Measurements from ENCODE around the gene WDR86. TPM values are rescaled to one million over a fixed set of nuclear protein-coding genes. Genes with fewer than 3 reads are reported as not detected.

Gene WDR86
- total and polyA plus RNA-seq, 2 experiments from 2014 or later = 9.1 to 59.1 TPM

DNA sequence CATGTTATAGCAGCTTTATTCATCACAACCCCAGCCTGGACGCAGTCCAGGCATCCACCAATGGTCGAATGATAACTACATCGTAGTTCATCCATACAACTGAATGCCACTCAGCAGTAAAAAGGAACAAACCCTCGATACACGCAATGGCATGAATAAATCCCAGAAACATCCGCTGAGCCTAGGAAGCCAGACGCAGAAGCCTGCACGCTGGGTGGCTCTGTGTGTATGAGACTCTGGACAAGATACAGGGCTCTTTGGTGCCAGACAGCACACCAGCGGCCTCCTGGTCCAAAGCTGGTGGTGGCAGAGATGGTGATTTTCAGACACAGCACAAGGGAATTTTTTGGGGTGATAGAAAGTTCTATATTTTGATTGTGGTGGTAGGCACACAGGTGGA is 40.2 kb upstream of the WDR86 start:
- peaks cover 12% of the 10 kb centered on the region for H3K27me3 ChIP-seq (ENCODE audit: insufficient read depth)
- H3K36me3 Mint-ChIP-seq (ENCODE audit: low read depth) = no peaks in the 10 kb centered on the region; the same call in 2 of the 3 replicates

DNA sequence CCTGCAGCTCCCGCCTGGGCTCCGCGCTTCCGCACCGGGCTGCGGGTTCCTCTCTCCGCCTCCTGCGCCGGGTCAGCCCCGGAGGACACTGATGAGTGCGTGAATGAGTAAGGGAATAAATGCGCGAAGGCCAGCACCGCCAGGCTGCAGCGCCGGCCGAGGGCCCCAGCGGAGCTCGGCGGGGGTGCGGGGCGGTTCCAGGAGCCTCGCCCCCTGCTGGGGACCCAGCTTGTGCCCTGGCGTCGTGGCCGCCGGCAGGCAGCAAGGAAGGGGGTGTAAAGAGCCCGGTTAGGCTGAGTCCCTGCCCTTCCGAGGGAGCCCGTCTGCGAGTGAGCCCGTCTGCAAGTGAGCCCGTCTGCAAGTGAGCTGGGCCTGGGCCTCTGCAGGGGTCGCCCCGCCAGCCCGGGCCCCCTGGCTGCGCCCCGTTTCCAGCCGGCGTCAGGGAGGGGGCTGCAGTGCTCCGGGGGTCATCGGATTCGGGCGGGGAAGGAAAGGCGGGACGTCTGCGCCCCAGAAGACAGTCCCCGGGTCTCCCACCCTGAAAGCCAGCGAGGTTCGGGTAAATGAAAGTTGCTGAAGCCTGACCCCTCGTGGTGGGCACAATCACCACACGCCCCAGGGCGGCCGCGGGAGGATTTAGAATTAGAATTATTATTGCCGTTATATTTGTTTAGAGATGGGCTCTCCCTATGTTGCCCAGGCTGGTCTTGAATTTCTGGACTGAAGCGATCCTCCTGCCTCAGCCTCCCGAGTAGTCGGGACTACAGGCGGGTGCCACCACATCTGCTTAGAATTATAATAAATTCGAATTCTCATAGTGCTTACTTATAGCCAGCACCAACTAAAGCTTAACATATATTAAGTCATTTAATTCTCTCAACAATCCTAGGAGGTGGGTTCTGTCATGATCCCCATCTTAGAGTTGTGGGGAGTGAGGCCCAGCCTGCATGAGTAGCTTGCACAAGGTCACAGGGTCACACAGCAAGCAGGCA is 38.7 kb upstream of the WDR86 start:
- peaks cover 9% of the 10 kb centered on the region for H3K4me1 ChIP-seq (ENCODE audit: insufficient read depth)
- H3K4me2 ChIP-seq = peak overlapping the region; percentile 91
- H3K4me3 ChIP-seq = peak overlapping the region; percentile 71
- H3K36me3 Mint-ChIP-seq (ENCODE audit: low read depth) = no peaks in the 10 kb centered on the region; the same call in 2 of the 3 replicates
- H3F3A ChIP-seq (replicated peaks; ENCODE audit: low read depth) = 0 out of 2 replicates have a peak, but pooled peaks cover 4% of the 10 kb centered on the region
- peak overlapping the region; percentile 61 for H3K4me3 Mint-ChIP-seq
- no peaks in the 10 kb centered on the region for H3K9me2 ChIP-seq (ENCODE audit: insufficient read depth)
- H3K36me3 ChIP-seq (ENCODE audit: insufficient read depth) = no peaks in the 10 kb centered on the region
- TF ChIP-seq, protein P1, sequence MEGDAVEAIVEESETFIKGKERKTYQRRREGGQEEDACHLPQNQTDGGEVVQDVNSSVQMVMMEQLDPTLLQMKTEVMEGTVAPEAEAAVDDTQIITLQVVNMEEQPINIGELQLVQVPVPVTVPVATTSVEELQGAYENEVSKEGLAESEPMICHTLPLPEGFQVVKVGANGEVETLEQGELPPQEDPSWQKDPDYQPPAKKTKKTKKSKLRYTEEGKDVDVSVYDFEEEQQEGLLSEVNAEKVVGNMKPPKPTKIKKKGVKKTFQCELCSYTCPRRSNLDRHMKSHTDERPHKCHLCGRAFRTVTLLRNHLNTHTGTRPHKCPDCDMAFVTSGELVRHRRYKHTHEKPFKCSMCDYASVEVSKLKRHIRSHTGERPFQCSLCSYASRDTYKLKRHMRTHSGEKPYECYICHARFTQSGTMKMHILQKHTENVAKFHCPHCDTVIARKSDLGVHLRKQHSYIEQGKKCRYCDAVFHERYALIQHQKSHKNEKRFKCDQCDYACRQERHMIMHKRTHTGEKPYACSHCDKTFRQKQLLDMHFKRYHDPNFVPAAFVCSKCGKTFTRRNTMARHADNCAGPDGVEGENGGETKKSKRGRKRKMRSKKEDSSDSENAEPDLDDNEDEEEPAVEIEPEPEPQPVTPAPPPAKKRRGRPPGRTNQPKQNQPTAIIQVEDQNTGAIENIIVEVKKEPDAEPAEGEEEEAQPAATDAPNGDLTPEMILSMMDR (conservative IDR thresholded peaks at IDR 0.05; ENCODE audit: low read depth in 2 of 2) = peak; percentile 85 to 87
- TF ChIP-seq ZNF114 (CRISPR knock-in tag; IDR thresholded peaks at IDR 0.05) = no peak
- H2AFZ ChIP-seq = peak overlapping the region; percentile 93; the same call in 1 of the 2 replicates
- no peaks in the 10 kb centered on the region for H4K20me1 ChIP-seq (replicated peaks; ENCODE audit: insufficient read depth)
- ATAC-seq (peak; percentile 84), DNase-seq (ENCODE audit: low spot score) (peak; percentile 88)
- peaks cover 11% of the 10 kb centered on the region for H3K27me3 Mint-ChIP-seq (ENCODE audit: insufficient read depth, low read depth, poor library complexity)
- H3K27me3 ChIP-seq (ENCODE audit: insufficient read depth) = peaks cover 12% of the 10 kb centered on the region
- H3K4me1 Mint-ChIP-seq = peaks cover 18% of the 10 kb centered on the region
- no peak overlapping the region for H3K27ac Mint-ChIP-seq
- no peaks in the 10 kb centered on the region for H3K9me3 Mint-ChIP-seq
- no peaks in the 10 kb centered on the region for H3K79me2 ChIP-seq (replicated peaks; ENCODE audit: insufficient read depth)
- no peak overlapping the region for H3K27ac ChIP-seq (ENCODE audit: low read depth)

More for the DNA sequence above, 40.2 kb upstream of the WDR86 start:
- DNase-seq (ENCODE audit: low spot score) (no peak), ATAC-seq (no peak)
- Histone ChIP-seq H3K79me2 (replicated peaks; ENCODE audit: insufficient read depth) (no peaks in the 10 kb centered on the region), H3K27ac (ENCODE audit: low read depth) (no peak overlapping the region), H3F3A (replicated peaks; ENCODE audit: low read depth) (0 out of 2 replicates have a peak, but pooled peaks cover 4% of the 10 kb centered on the region), H2AFZ (no peak overlapping the region), H3K9me2 (ENCODE audit: insufficient read depth) (no peaks in the 10 kb centered on the region), H3K36me3 (ENCODE audit: insufficient read depth) (no peaks in the 10 kb centered on the region), H3K4me1 (ENCODE audit: insufficient read depth) (peaks cover 9% of the 10 kb centered on the region), H3K4me2 (no peak overlapping the region), H4K20me1 (replicated peaks; ENCODE audit: insufficient read depth) (no peaks in the 10 kb centered on the region), H3K4me3 (no peak overlapping the region)
- TF ChIP-seq EZH2phosphoT487 (IDR thresholded peaks at IDR 0.05; ENCODE audit: unreplicated experiment) = no peak
- TF ChIP-seq CREB1 (CRISPR knock-in tag; IDR thresholded peaks at IDR 0.05; ENCODE audit: low read depth) = no peak
- Mint-ChIP-seq H3K27ac (no peak overlapping the region), H3K4me3 (no peak overlapping the region), H3K4me1 (peaks cover 23% of the 10 kb centered on the region), H3K9me3 (no peaks in the 10 kb centered on the region), H3K27me3 (ENCODE audit: insufficient read depth, low read depth, poor library complexity) (peaks cover 11% of the 10 kb centered on the region)

DNA sequence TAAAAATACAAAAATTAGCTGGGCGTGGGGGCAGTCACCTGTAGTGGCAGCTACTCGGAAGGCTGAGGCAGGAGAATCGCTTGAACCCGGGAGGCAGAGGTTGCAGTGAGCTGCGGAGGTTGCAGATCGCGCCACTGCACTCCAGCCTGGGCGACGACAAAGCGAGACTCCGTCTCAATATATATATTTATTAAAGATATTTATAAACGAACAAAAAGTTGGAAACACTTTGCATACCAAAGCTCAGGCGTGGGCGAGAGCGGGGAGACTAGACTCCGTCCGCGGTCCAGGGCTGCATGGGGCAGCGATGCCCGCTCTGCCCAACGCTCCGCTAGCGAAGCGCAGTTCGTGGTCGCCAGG is 38.0 kb upstream of the WDR86 start:
- H3K4me2 ChIP-seq = peak overlapping the region; percentile 91
- H3K27ac ChIP-seq (ENCODE audit: low read depth) = no peak overlapping the region
- H3K4me3 ChIP-seq = peak overlapping the region; percentile 71
- no peaks in the 10 kb centered on the region for H4K20me1 ChIP-seq (replicated peaks; ENCODE audit: insufficient read depth)
- no peaks in the 10 kb centered on the region for H3K79me2 ChIP-seq (replicated peaks; ENCODE audit: insufficient read depth)
- Mint-ChIP-seq H3K27ac (no peak overlapping the region), H3K4me1 (peaks cover 11% of the 10 kb centered on the region), H3K27me3 (ENCODE audit: insufficient read depth, low read depth, poor library complexity) (peaks cover 11% of the 10 kb centered on the region), H3K4me3 (peak overlapping the region; percentile 55), H3K9me3 (no peaks in the 10 kb centered on the region), H3K36me3 (ENCODE audit: low read depth) (no peaks in the 10 kb centered on the region; the same call in 2 of the 3 replicates)
- 0 out of 2 replicates have a peak, but pooled peaks cover 4% of the 10 kb centered on the region for H3F3A ChIP-seq (replicated peaks; ENCODE audit: low read depth)
- no peak for ATAC-seq
- peaks cover 3% of the 10 kb centered on the region for H3K4me1 ChIP-seq (ENCODE audit: insufficient read depth)
- no peak for DNase-seq (ENCODE audit: low spot score)
- H2AFZ ChIP-seq = peak overlapping the region; percentile 93; the same call in 1 of the 2 replicates
- no peaks in the 10 kb centered on the region for H3K36me3 ChIP-seq (ENCODE audit: insufficient read depth)
- H3K27me3 ChIP-seq (ENCODE audit: insufficient read depth) = peaks cover 12% of the 10 kb centered on the region
- no peaks in the 10 kb centered on the region for H3K9me2 ChIP-seq (ENCODE audit: insufficient read depth)
- TF ChIP-seq STAT1 (IDR thresholded peaks at IDR 0.05; ENCODE audit: unreplicated experiment) (no peak), ZNF331 (CRISPR knock-in tag; IDR thresholded peaks at IDR 0.05; ENCODE audit: low read depth) (no peak), CREB1 (CRISPR knock-in tag; IDR thresholded peaks at IDR 0.05; ENCODE audit: low read depth) (no peak), EZH2phosphoT487 (IDR thresholded peaks at IDR 0.05; ENCODE audit: unreplicated experiment) (no peak), POLR2AphosphoS5 (IDR thresholded peaks at IDR 0.05; ENCODE audit: low read depth) (no peak), JUNB (IDR thresholded peaks at IDR 0.05; ENCODE audit: unreplicated experiment) (no peak)
- TF ChIP-seq, protein P2, sequence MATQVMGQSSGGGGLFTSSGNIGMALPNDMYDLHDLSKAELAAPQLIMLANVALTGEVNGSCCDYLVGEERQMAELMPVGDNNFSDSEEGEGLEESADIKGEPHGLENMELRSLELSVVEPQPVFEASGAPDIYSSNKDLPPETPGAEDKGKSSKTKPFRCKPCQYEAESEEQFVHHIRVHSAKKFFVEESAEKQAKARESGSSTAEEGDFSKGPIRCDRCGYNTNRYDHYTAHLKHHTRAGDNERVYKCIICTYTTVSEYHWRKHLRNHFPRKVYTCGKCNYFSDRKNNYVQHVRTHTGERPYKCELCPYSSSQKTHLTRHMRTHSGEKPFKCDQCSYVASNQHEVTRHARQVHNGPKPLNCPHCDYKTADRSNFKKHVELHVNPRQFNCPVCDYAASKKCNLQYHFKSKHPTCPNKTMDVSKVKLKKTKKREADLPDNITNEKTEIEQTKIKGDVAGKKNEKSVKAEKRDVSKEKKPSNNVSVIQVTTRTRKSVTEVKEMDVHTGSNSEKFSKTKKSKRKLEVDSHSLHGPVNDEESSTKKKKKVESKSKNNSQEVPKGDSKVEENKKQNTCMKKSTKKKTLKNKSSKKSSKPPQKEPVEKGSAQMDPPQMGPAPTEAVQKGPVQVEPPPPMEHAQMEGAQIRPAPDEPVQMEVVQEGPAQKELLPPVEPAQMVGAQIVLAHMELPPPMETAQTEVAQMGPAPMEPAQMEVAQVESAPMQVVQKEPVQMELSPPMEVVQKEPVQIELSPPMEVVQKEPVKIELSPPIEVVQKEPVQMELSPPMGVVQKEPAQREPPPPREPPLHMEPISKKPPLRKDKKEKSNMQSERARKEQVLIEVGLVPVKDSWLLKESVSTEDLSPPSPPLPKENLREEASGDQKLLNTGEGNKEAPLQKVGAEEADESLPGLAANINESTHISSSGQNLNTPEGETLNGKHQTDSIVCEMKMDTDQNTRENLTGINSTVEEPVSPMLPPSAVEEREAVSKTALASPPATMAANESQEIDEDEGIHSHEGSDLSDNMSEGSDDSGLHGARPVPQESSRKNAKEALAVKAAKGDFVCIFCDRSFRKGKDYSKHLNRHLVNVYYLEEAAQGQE (IDR thresholded peaks at IDR 0.05; ENCODE audit: unreplicated experiment) = no peak

Data from GM23338 (cell line).